DND-41 (cell line): Measurements from ENCODE around the gene MEFV.

Experiments used
- ATAC-seq: fragments of 200-7000 bp; cut with Tn5 transposase; 3 replicates; pipeline ENCODE4 v1.9.1; 2021; ENCODE audit warnings: low read depth; ENCODE audit not compliant: insufficient read depth
- DNase-seq: peaks from one replicate; pipeline ENCODE4 v3.0.0-alpha.2; 2020
- H2AFZ ChIP-seq: 2 replicates; pipeline ENCODE4 v1.6.0; 2012; ENCODE audit warnings: low read depth, low read length
- H3K27ac ChIP-seq: 2 replicates; pipeline ENCODE4 v1.5.1; 2012; ENCODE audit warnings: low read length, inconsistent platforms
- H3K27me3 ChIP-seq: fragments of 200-600 bp; sonication (generic); 2 replicates; pipeline ENCODE4 v1.6.0; 2012; ENCODE audit warnings: low read length, mild to moderate bottlenecking, inconsistent platforms; ENCODE audit not compliant: insufficient read depth, poor library complexity
- H3K36me3 ChIP-seq: 2 replicates; pipeline ENCODE4 v1.5.1; 2012; ENCODE audit warnings: low read length, inconsistent platforms; ENCODE audit not compliant: insufficient read depth
- H3K4me1 ChIP-seq: 2 replicates; pipeline ENCODE4 v1.5.1; 2012; ENCODE audit warnings: mild to moderate bottlenecking, low read length; ENCODE audit not compliant: insufficient read depth
- H3K4me2 ChIP-seq: 2 replicates; pipeline ENCODE4 v1.6.0; 2012; ENCODE audit warnings: mild to moderate bottlenecking, moderate library complexity, low read length, inconsistent platforms; ENCODE audit not compliant: insufficient read depth
- H3K4me3 ChIP-seq, 2 experiments: fragments of 200-600 bp in 1 of 2; shearing (Covaris generic) in 1 of 2; 2 replicates each; pipeline ENCODE4 v1.5.1; 2012 to 2016; ENCODE audit warnings: inconsistent platforms in 2 of 2, low read length in 2 of 2, mild to moderate bottlenecking in 2 of 2, low read depth in 1 of 2, moderate library complexity in 1 of 2
- H3K79me2 ChIP-seq: 2 replicates; pipeline ENCODE4 v1.6.0; 2012; ENCODE audit warnings: low read length, inconsistent platforms; ENCODE audit not compliant: insufficient read depth
- H3K9ac ChIP-seq: 2 replicates; pipeline ENCODE4 v1.6.0; 2012; ENCODE audit warnings: low read depth, mild to moderate bottlenecking, inconsistent platforms, low read length, moderate library complexity
- H3K9me3 ChIP-seq: 2 replicates; pipeline ENCODE4 v1.5.1; 2012; ENCODE audit warnings: low read length, moderate library complexity, mild to moderate bottlenecking, inconsistent platforms; ENCODE audit not compliant: insufficient read depth, severe bottlenecking
- H4K20me1 ChIP-seq: 2 replicates; pipeline ENCODE4 v1.6.0; 2012; ENCODE audit warnings: low read length; ENCODE audit not compliant: insufficient read depth
- CTCF ChIP-seq: IDR thresholded peaks from 2 replicates; pipeline ENCODE4 v1.5.1; 2012; ENCODE audit warnings: borderline replicate concordance, low read length, moderate library complexity, mild to moderate bottlenecking; ENCODE audit not compliant: poor library complexity, severe bottlenecking; ENCODE audit errors: extremely low read depth
- EZH2 ChIP-seq: IDR thresholded peaks from 3 replicates; pipeline ENCODE4 v1.6.1; 2012; ENCODE audit warnings: borderline replicate concordance, low read depth, mild to moderate bottlenecking, moderate library complexity, low read length, inconsistent platforms; ENCODE audit not compliant: severe bottlenecking

The MEFV gene

DNA sequence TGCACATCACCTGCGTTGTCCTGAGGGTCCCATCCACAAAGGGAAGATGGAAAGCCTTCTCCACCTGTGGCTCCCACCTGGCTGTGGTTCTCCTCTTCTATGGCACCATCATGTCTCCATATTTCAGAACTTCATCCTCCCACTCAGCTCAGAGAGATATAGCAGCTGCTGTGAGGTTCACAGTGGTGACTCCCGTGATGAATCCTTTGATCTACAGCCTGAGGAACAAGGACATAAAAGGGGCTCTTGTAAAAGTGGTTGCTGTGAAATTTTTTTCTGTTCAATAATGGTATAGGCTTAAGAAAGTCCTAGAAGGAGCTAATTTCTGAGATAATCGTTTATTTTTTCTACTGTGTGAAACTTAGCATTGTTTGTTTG is 40.2 kb downstream of the MEFV start:
- Histone ChIP-seq H3K4me1 (peaks cover 30% of the 10 kb centered on the region), H3K27me3 (no peaks in the 10 kb centered on the region), H3K9ac (0 out of 2 replicates have a peak overlapping the region, but pooled peaks have one; percentile 34), H3K9me3 (no peaks in the 10 kb centered on the region), H3K4me2 (peak overlapping the region; percentile 33), H3K79me2 (no peaks in the 10 kb centered on the region), H4K20me1 (no peaks in the 10 kb centered on the region), H3K36me3 (no peaks in the 10 kb centered on the region), H2AFZ (peak overlapping the region; percentile 63), H3K4me3 (no peak overlapping the region; a peak in 1 of 4 replicates), H3K27ac (peak overlapping the region; percentile 81)
- DNase-seq (peak; percentile 58), ATAC-seq (peak; percentile 66)
- no peak for TF ChIP-seq EZH2

DNA sequence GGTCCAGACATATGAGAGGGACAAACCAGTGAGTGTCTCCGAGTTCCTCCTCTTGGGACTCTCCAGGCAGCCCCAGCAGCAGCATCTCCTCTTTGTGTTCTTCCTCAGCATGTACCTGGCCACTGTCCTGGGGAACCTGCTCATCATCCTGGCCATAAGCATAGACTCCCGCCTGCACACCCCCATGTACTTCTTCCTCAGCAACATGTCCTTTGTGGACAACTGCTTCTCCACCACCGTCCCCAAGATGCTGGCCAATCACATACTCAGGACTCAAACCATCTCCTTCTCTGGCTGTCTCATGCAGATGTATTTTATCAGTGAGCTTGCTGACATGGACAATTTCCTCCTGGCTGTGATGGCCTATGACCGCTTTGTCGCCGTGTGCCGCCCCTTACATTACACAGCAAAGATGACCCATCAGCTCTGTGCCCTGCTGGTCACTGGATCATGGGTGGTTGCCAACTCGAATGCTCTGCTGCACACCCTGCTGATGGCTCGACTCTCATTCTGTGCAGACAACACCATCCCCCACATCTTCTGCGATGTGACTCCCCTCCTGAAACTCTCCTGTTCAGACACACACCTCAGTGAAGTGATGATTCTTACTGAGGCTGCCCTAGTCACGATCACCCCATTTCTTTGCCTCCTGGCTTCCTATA is 40.7 kb downstream of the MEFV start:
- no peaks in the 10 kb centered on the region for H4K20me1 ChIP-seq
- H3K9me3 ChIP-seq: no peaks in the 10 kb centered on the region
- DNase-seq: no peak
- H3K79me2 ChIP-seq: no peaks in the 10 kb centered on the region
- peak overlapping the region; percentile 81 for H3K27ac ChIP-seq
- peak overlapping the region; percentile 34 for H3K9ac ChIP-seq
- peaks cover 30% of the 10 kb centered on the region for H3K4me1 ChIP-seq
- H3K36me3 ChIP-seq: no peaks in the 10 kb centered on the region
- peak overlapping the region; percentile 33 for H3K4me2 ChIP-seq
- TF ChIP-seq EZH2 (no peak), CTCF (no peak)
- H3K27me3 ChIP-seq: no peaks in the 10 kb centered on the region
- H2AFZ ChIP-seq: peak overlapping the region; percentile 63
- peak overlapping the region in 1 of 2 experiments; percentile 21; a peak in 1 of 4 replicates for H3K4me3 ChIP-seq
- ATAC-seq: no peak

GRCh38 chr16:3214904-3215600 is 41.4 kb downstream of the MEFV start:
- no peak for TF ChIP-seq EZH2
- no peak for TF ChIP-seq CTCF
- H3K27me3 ChIP-seq: no peaks in the 10 kb centered on the region
- H3K4me3 ChIP-seq: peak overlapping the region in 1 of 2 experiments; percentile 21; a peak in 1 of 4 replicates
- peak overlapping the region; percentile 33 for H3K4me2 ChIP-seq
- ATAC-seq (peak; percentile 92), DNase-seq (peak; percentile 61)
- no peaks in the 10 kb centered on the region for H3K79me2 ChIP-seq
- H3K9ac ChIP-seq: peak overlapping the region; percentile 34
- H3K36me3 ChIP-seq: no peaks in the 10 kb centered on the region
- H4K20me1 ChIP-seq: no peaks in the 10 kb centered on the region
- H3K9me3 ChIP-seq: no peaks in the 10 kb centered on the region
- H3K4me1 ChIP-seq: peaks cover 30% of the 10 kb centered on the region
- H2AFZ ChIP-seq: peak overlapping the region; percentile 63
- H3K27ac ChIP-seq: peak overlapping the region; percentile 81

DNA sequence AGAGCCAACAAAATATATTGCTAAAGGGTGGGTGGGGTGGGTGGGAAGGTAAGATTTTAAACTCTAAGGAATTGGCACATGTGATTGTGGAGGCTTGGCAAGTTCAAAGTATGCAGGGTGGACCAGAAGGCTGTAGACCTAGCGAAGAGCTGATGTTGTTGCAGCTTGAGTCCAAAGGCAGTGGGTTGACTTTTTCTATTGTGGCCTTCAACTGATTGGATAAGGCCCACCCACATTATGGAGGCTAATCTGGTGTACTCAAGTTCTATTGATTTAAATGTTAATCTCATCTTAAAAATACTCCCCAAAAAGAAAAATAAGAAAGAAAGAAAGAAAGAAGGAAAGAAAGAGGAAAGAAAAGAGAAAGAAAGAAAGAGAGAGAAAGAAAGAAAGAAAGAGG is 43.9 kb downstream of the MEFV start:
- TF ChIP-seq EZH2 (no peak), CTCF (no peak)
- no peak overlapping the region for H3K4me3 ChIP-seq
- H3K36me3 ChIP-seq: no peaks in the 10 kb centered on the region
- no peak for DNase-seq
- no peak overlapping the region for H2AFZ ChIP-seq
- H3K9ac ChIP-seq: no peak overlapping the region
- H3K27ac ChIP-seq: no peak overlapping the region
- H3K79me2 ChIP-seq: no peaks in the 10 kb centered on the region
- no peaks in the 10 kb centered on the region for H3K9me3 ChIP-seq
- H3K4me2 ChIP-seq: no peak overlapping the region
- no peak for ATAC-seq
- H3K27me3 ChIP-seq: no peaks in the 10 kb centered on the region
- no peaks in the 10 kb centered on the region for H4K20me1 ChIP-seq
- H3K4me1 ChIP-seq: peaks cover 30% of the 10 kb centered on the region
